ENCODE results near the gene CCDC97. TPM values are rescaled to one million over a fixed set of nuclear protein-coding genes. Genes with fewer than 3 reads are reported as not detected.

CCDC97 gene
- total RNA-seq, 2 experiments from 2014 or later = 20.5 to 23.4 TPM

- no peaks in the 10 kb centered on the region for H3K27me3 Mint-ChIP-seq
- DNase-seq = peak; percentile 60
- peaks cover 40% of the 10 kb centered on the region for H3K4me1 Mint-ChIP-seq (ENCODE audit: low read depth)
- peak overlapping the region; percentile 31 for H3K4me3 Mint-ChIP-seq
- intact Hi-C loops (cut with micrococcal nuclease) = no loop called here
- peaks cover 6% of the 10 kb centered on the region for H3K36me3 Mint-ChIP-seq
- H3K27ac Mint-ChIP-seq = peak overlapping the region; percentile 86
- ChIA-PET CTCF (interaction anchor here (1.2 kb wide), 1 partner anchor 30 kb away, joined by 3 read pairs; no protein-coding TSS in a partner anchor), POLR2A (interaction anchor here (0.6 to 1.4 kb wide), 3 partner anchors 9 to 42 kb away, joined by 3 to 4 read pairs (median 4); no protein-coding TSS in a partner anchor)
- H3K9me3 Mint-ChIP-seq = no peaks in the 10 kb centered on the region
Observed at GRCh38 chr19:41356984-41357739, 47.2 kb downstream of the CCDC97 start.

GRCh38 chr19:41357746-41358145 is 47.8 kb downstream of the CCDC97 start:
- Mint-ChIP-seq H3K4me3 (peak overlapping the region; percentile 16), H3K4me1 (ENCODE audit: low read depth) (peaks cover 45% of the 10 kb centered on the region), H3K27ac (peak overlapping the region; percentile 86), H3K27me3 (no peaks in the 10 kb centered on the region), H3K36me3 (peaks cover 6% of the 10 kb centered on the region), H3K9me3 (no peaks in the 10 kb centered on the region)
- ChIA-PET POLR2A (no interaction called here), CTCF (interaction anchor here (0.5 to 0.6 kb wide), 2 partner anchors 152 to 208 kb away, joined by 3 read pairs; no protein-coding TSS in a partner anchor)
- intact Hi-C loops (cut with micrococcal nuclease) = no loop called here
- no peak for DNase-seq

- intact Hi-C loops (cut with micrococcal nuclease) = loop anchor here (5.0 kb wide), 2 partner anchors 718 to 1012 kb away; partner anchors contain the start of genes C19orf47, PLD3 and ZNF574
- H3K27me3 Mint-ChIP-seq = no peaks in the 10 kb centered on the region
- no peak overlapping the region for H3K4me3 Mint-ChIP-seq
- no peak overlapping the region for H3K27ac Mint-ChIP-seq
- no peaks in the 10 kb centered on the region for H3K36me3 Mint-ChIP-seq
- POLR2A ChIA-PET = no interaction called here
- no peaks in the 10 kb centered on the region for H3K9me3 Mint-ChIP-seq
- CTCF ChIA-PET = no interaction called here
- no peak for DNase-seq
- H3K4me1 Mint-ChIP-seq (ENCODE audit: low read depth) = peaks cover 48% of the 10 kb centered on the region
Observed at GRCh38 chr19:41359741-41360140, 49.8 kb downstream of the CCDC97 start.

- CTCF ChIA-PET = interaction anchor here (3.0 to 4.7 kb wide), 2 partner anchors 9 to 77 kb away, joined by 15 to 69 read pairs; partner anchors contain the start of genes DMAC2 and TGFB1
- Mint-ChIP-seq H3K27me3 (no peaks in the 10 kb centered on the region), H3K27ac (peak overlapping the region; percentile 8), H3K9me3 (no peaks in the 10 kb centered on the region), H3K36me3 (no peaks in the 10 kb centered on the region), H3K4me3 (no peak overlapping the region), H3K4me1 (ENCODE audit: low read depth) (peaks cover 28% of the 10 kb centered on the region)
- no peak for DNase-seq
- intact Hi-C loops (cut with micrococcal nuclease) = loop anchor here (5.0 kb wide), 2 partner anchors 715 to 1015 kb away; partner anchors contain the start of genes C19orf47, PLD3 and ZNF574
- POLR2A ChIA-PET = interaction anchor here (1.0 kb wide), 1 partner anchor 35 kb away, joined by 6 read pairs; no protein-coding TSS in a partner anchor
Observed at GRCh38 chr19:41362143-41362847, 52.3 kb downstream of the CCDC97 start.

- Mint-ChIP-seq H3K27ac (peak overlapping the region; percentile 92), H3K9me3 (no peaks in the 10 kb centered on the region), H3K36me3 (no peaks in the 10 kb centered on the region), H3K4me3 (peak overlapping the region; percentile 91), H3K27me3 (no peaks in the 10 kb centered on the region), H3K4me1 (ENCODE audit: low read depth) (peaks cover 18% of the 10 kb centered on the region)
- CTCF ChIA-PET = interaction anchor here (1.2 to 4.7 kb wide), 4 partner anchors 10 to 219 kb away, joined by 3 to 69 read pairs (median 9); partner anchors contain the start of genes DMAC2 and TGFB1
- intact Hi-C loops (cut with micrococcal nuclease) = loop anchor here (1.0 to 5.0 kb wide), 3 partner anchors 8 to 1016 kb away; partner anchors contain the start of genes C19orf47, PLD3 and ZNF574
- POLR2A ChIA-PET = interaction anchor here (0.6 to 1.9 kb wide), 8 partner anchors 8 to 830 kb away, joined by 3 to 21 read pairs (median 6); partner anchors contain the start of genes ACTMAP, DMAC2 and HNRNPUL1
- DNase-seq = no peak
Observed at GRCh38 chr19:41363371-41363752, 53.4 kb downstream of the CCDC97 start.

DNA sequence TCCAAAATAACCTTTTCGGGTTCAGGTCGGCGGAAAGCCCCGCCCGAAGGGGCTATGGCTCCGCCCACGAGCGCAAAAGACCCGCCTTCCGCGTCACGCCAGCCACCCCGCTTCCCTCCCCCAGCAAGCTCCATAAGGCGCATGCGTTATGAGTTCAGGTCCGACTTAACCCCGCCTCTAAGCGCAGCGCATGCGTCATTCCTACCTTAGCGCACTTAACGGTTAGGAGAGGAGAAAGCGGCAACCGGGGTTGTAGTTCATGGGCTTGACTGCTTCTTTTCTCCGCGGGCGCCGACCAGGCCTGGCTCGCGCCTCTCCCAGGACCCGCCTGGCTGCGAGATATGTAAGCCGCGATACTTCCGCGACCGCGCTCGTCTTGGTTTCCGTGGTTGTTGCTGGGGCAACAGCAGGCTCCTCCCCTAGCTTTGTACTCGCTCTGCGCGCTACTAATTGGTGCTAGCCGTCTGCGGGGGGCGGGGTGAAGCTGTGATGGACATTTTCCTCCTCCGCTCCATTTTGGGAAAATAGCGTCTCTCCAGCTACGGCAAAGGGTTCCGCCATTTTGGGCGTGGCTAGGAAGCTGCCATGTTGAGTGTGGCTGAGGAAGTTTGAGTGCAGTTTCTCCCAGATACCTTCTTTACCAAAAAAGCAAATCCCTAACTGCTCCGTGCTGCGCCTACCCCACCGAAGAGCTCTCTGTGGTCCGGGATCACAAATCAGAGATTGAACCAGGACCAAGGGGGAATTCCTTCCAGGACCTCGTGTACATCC is 54.0 kb downstream of the CCDC97 start, which contains the start of gene B9D2:
B9D2 (minus strand) TSS at position 397 of the 771 bp plus-strand sequence. CDS start 630 bp downstream, outside the sequence.
- no peaks in the 10 kb centered on the region for H3K27me3 Mint-ChIP-seq
- H3K27ac Mint-ChIP-seq = peak within 1 kb of the TSS; percentile 92
- peaks cover 15% of the 10 kb centered on the region for H3K4me1 Mint-ChIP-seq (ENCODE audit: low read depth)
- no peaks in the 10 kb centered on the region for H3K36me3 Mint-ChIP-seq
- ChIA-PET POLR2A (interaction anchor here (0.6 to 1.9 kb wide), 10 partner anchors 9 to 829 kb away, joined by 3 to 21 read pairs (median 4); partner anchors contain the start of genes ACTMAP, DMAC2 and HNRNPUL1), CTCF (interaction anchor here (0.6 to 4.7 kb wide), 9 partner anchors 10 to 496 kb away, joined by 3 to 69 read pairs (median 3); partner anchors contain the start of genes DMAC2, RPS19 and TGFB1)
- H3K9me3 Mint-ChIP-seq = no peaks in the 10 kb centered on the region
- DNase-seq = peak; percentile 99
- intact Hi-C loops (cut with micrococcal nuclease) = loop anchor here (1.0 to 5.0 kb wide), 5 partner anchors 9 to 1017 kb away; partner anchors contain the start of genes BCKDHA, C19orf47, EXOSC5 and PLD3
- peak within 1 kb of the TSS; percentile 91 for H3K4me3 Mint-ChIP-seq

DNA sequence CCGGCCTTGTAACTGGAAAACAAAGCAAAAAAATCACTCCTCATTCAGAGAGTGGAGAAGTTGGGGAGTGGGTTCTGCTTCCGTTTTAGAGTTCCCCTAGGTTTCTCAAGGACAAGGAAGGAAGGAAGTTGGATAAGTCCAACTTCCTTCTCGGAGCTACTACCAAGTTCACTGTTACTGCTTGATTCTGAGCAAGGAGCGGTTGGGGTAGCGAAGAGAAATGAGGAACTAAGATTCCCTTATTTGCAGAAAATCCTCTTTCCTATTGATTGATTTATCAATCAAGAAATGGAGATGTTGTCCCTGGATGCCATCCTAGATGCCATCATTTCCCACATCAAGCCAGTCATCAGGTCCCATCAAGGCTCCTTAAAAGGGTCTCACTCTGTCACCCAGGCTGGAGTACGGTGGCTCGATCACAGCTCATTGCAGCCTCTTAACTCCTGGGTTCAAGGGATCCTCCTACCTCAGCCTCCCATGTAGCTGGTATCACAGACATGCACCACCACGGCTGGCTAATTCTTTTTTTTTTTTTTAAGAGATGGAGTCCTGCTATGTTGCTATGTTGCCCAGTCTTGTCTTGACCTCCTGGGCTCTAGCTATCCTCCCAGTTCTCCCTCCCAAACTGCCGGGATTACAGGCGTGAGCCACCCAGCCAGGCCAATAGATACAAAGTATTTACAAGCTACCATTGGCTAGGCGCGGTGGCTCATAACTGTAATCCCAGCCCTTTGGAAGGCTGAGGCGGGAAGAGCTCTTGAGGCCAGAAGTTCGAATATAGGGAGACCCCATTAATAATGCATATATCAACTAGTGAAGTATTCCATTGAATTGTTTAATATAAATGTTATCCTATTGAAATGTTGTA is 54.8 kb downstream of the CCDC97 start:
- intact Hi-C loops (cut with micrococcal nuclease) = loop anchor here (1.0 to 5.0 kb wide), 4 partner anchors 33 to 1017 kb away; partner anchors contain the start of genes BCKDHA, C19orf47, EXOSC5 and PLD3
- peaks cover 15% of the 10 kb centered on the region for H3K4me1 Mint-ChIP-seq (ENCODE audit: low read depth)
- peak overlapping the region; percentile 92 for H3K27ac Mint-ChIP-seq
- ChIA-PET POLR2A (interaction anchor here (0.6 to 1.9 kb wide), 8 partner anchors 9 to 168 kb away, joined by 3 to 21 read pairs (median 6); partner anchors contain the start of genes DMAC2 and HNRNPUL1), CTCF (interaction anchor here (0.6 to 4.7 kb wide), 11 partner anchors 11 to 495 kb away, joined by 3 to 69 read pairs (median 3); partner anchors contain the start of genes DMAC2, RPS19 and TGFB1)
- H3K4me3 Mint-ChIP-seq = peak overlapping the region; percentile 91
- DNase-seq = no peak
- H3K36me3 Mint-ChIP-seq = no peaks in the 10 kb centered on the region
- no peaks in the 10 kb centered on the region for H3K27me3 Mint-ChIP-seq
- H3K9me3 Mint-ChIP-seq = no peaks in the 10 kb centered on the region

DNA sequence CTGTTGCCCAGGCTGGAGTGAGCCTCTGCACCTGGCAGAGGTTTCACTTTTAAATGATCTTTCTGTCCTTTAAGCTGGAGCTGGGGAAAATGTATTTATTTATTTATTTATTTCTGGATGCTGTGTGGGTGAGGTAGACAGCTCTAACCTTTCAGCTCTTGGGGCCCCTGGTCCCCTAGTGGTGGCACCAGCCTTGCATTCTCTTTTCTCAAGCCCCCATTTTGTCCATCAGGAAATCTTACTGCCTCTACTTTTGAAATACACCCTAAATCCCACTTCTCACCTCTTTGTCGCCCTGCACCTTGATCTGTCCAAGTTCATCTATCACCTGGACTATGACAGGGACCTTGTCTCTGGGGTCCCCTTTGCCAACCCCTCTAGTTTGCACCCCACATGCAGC is 56.1 kb downstream of the CCDC97 start:
- intact Hi-C loops (cut with micrococcal nuclease) = no loop called here
- no peak overlapping the region for H3K4me3 Mint-ChIP-seq
- H3K36me3 Mint-ChIP-seq = no peaks in the 10 kb centered on the region
- no peaks in the 10 kb centered on the region for H3K27me3 Mint-ChIP-seq
- POLR2A ChIA-PET = interaction anchor here (0.6 kb wide), 1 partner anchor 44 kb away, joined by 3 read pairs; no protein-coding TSS in a partner anchor
- CTCF ChIA-PET = interaction anchor here (0.8 to 4.7 kb wide), 3 partner anchors 12 to 83 kb away, joined by 3 to 69 read pairs (median 3); partner anchors contain the start of gene TGFB1
- no peaks in the 10 kb centered on the region for H3K9me3 Mint-ChIP-seq
- no peak overlapping the region for H3K27ac Mint-ChIP-seq
- DNase-seq = peak; percentile 29
- peaks cover 15% of the 10 kb centered on the region for H3K4me1 Mint-ChIP-seq (ENCODE audit: low read depth)

GRCh38 chr19:41367848-41368301 is 57.9 kb downstream of the CCDC97 start:
- Mint-ChIP-seq H3K27ac (no peak overlapping the region), H3K36me3 (no peaks in the 10 kb centered on the region), H3K9me3 (no peaks in the 10 kb centered on the region), H3K4me1 (ENCODE audit: low read depth) (peaks cover 9% of the 10 kb centered on the region), H3K27me3 (no peaks in the 10 kb centered on the region), H3K4me3 (no peak overlapping the region)
- ChIA-PET POLR2A (no interaction called here), CTCF (no interaction called here)
- DNase-seq = no peak
- intact Hi-C loops (cut with micrococcal nuclease) = no loop called here

GRCh38 chr19:41369769-41370168 is 59.8 kb downstream of the CCDC97 start:
- Mint-ChIP-seq H3K4me3 (no peak overlapping the region), H3K9me3 (no peaks in the 10 kb centered on the region), H3K27me3 (no peaks in the 10 kb centered on the region), H3K4me1 (ENCODE audit: low read depth) (peaks cover 3% of the 10 kb centered on the region), H3K27ac (no peak overlapping the region), H3K36me3 (no peaks in the 10 kb centered on the region)
- intact Hi-C loops (cut with micrococcal nuclease) = no loop called here
- ChIA-PET CTCF (interaction anchor here (1.3 kb wide), 1 partner anchor 18 kb away, joined by 3 read pairs; no protein-coding TSS in a partner anchor), POLR2A (no interaction called here)
- no peak for DNase-seq
